ENCODE results near the gene BACH2.

The BACH2 gene

DNA sequence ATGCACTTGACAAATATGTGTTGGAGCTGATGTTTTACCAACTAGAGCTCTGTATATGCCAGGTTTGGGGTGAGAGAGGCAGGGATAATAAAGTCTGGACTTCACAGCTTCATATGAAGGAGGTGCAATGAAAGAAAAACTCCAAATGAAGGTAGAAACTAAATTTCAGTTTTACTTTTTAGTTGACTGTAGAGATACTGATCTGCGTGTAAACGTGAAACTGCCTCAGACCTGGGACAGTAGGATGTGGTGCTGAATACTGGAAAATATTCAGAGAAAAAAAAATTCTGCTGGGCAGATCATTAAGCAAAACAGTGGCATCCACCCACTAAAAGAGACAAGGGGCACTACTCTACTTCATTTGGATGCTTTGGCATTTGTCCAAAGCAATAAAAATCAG is 94.5 kb downstream of the BACH2 start:
- FAIRE-seq (peak; percentile 9), DNase-seq (ENCODE audit: insufficient read length) (no peak)
- no peak for TF ChIP-seq TAF1 (IDR thresholded peaks at IDR 0.05; ENCODE audit: borderline replicate concordance, low read depth, low read length)
- no peak for TF ChIP-seq POLR2A (IDR thresholded peaks at IDR 0.05; ENCODE audit: low read depth, low read length)
- no peak for TF ChIP-seq POLR2AphosphoS5 (IDR thresholded peaks at IDR 0.05; ENCODE audit: low read depth, low read length)

DNA sequence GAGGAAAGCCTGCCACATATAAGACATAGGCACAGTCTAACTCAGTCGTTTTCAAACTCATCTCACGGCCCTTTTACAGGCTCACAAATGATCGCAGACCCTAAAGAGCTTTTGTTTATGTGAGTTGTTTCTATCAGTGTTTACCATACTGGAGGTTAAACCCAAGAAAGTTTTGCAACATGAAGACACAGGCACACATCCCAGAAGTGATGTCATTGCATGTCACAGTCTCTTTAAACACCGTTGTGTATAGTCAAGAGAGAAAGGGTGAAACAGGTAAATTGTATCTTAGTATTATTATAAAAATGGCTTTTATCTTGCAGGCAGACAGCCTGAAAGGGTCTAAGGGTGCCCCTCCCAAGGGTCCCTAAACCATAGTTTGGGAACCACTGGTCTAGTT is 96.7 kb downstream of the BACH2 start:
- FAIRE-seq = no peak
- TF ChIP-seq TAF1 (IDR thresholded peaks at IDR 0.05; ENCODE audit: borderline replicate concordance, low read depth, low read length) (no peak), POLR2A (IDR thresholded peaks at IDR 0.05; ENCODE audit: low read depth, low read length) (no peak), POLR2AphosphoS5 (IDR thresholded peaks at IDR 0.05; ENCODE audit: low read depth, low read length) (no peak)
- DNase-seq (ENCODE audit: insufficient read length) = no peak

DNA sequence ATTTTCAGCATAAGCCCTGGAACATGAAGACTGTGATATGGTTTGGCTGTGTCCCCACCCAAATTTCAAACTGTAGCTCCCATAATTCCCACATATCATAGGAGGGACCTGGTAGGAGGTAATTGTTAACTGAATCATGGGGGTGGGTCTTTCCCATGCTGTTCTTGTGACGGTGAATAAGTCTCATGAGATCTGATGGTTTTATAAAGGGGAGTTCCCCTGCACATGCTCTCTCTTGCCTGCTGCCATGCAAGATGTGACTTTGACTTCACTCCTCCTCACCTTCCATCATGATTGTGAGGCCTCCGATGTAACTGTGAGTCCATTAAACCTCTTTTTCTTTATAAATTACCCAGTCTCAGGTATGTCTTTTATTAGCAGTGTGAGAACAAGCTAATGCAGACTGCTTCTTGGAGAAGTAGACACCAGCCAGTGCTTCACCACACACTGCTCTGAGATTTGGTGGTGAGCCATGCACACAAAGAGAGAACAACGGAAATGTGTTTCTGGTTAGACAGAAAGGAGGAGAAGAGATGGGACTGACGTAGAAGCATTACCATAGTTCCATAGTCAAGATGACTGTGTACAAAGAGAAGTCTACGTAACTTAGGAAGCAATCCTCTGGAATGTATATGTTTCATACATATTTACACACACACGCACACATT is 97.8 kb downstream of the BACH2 start:
- no peak for DNase-seq (ENCODE audit: insufficient read length)
- TF ChIP-seq POLR2A (IDR thresholded peaks at IDR 0.05; ENCODE audit: low read depth, low read length) (no peak), TAF1 (IDR thresholded peaks at IDR 0.05; ENCODE audit: borderline replicate concordance, low read depth, low read length) (no peak), POLR2AphosphoS5 (IDR thresholded peaks at IDR 0.05; ENCODE audit: low read depth, low read length) (no peak)
- no peak for FAIRE-seq

DNA sequence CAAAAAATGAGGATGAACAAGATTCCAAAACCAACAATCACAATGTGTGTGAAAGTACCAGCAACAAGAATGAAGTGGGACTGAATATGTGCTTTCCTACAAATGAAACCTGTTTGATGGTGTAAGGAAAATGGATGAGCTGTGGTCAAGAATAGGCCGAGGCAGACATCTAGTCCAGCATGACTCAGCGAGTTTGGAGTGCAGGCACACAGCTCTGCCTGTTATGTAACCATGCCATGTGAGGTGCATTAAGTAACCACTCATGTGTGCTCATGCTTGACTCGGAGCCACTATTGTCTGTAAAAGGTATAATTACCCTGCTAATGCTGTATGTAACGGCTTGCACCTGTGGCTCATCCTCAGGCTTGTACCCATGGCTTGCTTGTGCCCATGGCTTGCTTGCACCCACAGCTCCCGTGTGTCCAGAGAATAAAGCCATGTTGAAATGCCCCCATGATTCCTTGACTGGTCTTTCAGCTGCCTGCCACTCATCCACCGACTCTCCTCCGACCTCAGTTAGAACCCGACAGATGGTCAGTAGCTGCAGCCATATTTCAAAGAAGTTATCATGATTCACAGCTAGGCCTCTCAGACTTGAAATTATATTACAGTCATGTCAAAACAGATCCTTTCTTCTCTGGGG is 98.7 kb downstream of the BACH2 start:
- TF ChIP-seq TAF1 (IDR thresholded peaks at IDR 0.05; ENCODE audit: borderline replicate concordance, low read depth, low read length) = no peak
- no peak for TF ChIP-seq POLR2AphosphoS5 (IDR thresholded peaks at IDR 0.05; ENCODE audit: low read depth, low read length)
- no peak for TF ChIP-seq POLR2A (IDR thresholded peaks at IDR 0.05; ENCODE audit: low read depth, low read length)
- DNase-seq (ENCODE audit: insufficient read length) = no peak
- no peak for FAIRE-seq

DNA sequence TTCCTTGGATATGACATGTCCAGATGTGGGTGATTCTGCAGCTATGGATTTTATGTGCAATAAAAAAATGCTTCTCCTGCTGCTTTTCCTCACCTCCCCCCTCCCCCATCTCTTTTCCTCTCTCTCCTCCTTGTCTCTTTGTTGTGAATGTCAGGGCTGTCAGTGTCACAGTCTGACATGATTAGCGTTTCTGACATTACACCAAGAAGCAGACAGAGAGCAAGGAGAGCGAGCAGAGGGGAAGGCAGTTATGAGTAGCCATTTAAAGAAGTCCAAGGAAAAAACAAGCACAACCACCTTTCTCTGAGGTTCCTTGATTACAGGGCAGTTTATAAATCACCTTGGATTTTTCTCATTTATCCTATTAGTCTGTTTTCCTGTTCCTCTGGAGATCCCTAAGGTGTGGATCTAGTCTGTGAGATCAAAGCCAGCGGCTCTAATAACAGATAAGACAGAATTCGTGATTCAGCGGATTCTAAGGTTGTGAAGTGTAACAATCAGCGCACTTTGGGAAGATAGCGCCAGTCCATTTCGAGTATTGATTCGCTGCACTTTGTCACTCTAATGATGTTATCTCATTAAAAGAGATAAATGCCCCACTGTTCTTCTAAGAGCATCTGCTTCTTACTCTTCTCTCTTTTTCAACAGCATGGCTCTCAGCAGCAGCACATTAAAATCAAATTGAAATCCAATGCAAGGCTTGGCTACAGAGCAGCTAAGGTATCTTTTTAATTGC is 101.4 kb downstream of the BACH2 start:
- no peak for DNase-seq (ENCODE audit: insufficient read length)
- no peak for FAIRE-seq

DNA sequence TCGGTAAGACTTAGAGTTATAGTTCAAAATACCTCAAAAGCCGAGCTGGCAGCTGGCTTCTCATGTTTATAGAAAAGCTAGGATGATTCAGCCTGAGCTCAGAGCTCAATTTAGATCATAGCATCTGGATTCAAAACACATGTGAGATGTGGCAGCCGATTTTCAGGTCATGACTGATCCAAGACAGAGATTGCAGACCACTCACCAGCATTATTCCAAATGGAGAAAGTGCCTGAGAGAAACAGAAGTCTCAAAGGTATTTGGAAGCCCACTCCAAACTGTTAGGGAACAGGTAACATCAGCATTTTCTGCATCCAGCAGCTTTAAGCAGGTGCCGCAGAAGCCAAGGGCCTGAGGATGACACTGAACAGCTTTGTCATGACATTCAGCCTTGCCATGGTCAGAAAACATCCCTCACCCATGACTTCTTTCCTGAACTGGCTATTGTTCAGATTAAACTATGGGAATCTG is 102.2 kb downstream of the BACH2 start:
- TF ChIP-seq TAF1 (IDR thresholded peaks at IDR 0.05; ENCODE audit: borderline replicate concordance, low read depth, low read length) = no peak
- no peak for TF ChIP-seq POLR2A (IDR thresholded peaks at IDR 0.05; ENCODE audit: low read depth, low read length)
- TF ChIP-seq POLR2AphosphoS5 (IDR thresholded peaks at IDR 0.05; ENCODE audit: low read depth, low read length) = no peak
- FAIRE-seq (no peak), DNase-seq (ENCODE audit: insufficient read length) (no peak)

More for the DNA sequence above, 101.4 kb downstream of the BACH2 start:
- TF ChIP-seq POLR2A (IDR thresholded peaks at IDR 0.05; ENCODE audit: low read depth, low read length) (no peak), POLR2AphosphoS5 (IDR thresholded peaks at IDR 0.05; ENCODE audit: low read depth, low read length) (no peak), TAF1 (IDR thresholded peaks at IDR 0.05; ENCODE audit: borderline replicate concordance, low read depth, low read length) (no peak)

DNA sequence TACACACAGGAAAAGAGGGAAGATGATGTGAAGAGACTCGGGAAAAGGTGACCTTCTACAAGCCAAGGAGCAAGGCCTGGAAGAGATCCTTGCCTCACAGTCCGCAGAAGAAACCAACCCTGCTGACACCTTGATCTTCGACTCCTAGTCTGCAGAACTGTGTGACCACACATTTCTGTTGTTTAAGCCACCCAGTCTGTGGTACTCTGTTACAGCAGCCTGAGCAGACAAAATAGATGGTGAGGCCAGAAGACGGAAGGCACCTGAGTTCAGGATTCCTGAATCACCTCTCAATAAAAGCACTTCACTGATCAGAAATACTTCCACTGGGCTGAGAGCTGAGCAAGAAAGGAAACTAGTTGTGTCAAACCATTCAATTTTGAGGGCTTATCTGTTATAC is 103.3 kb downstream of the BACH2 start:
- no peak for FAIRE-seq
- TF ChIP-seq POLR2A (IDR thresholded peaks at IDR 0.05; ENCODE audit: low read depth, low read length) (no peak), TAF1 (IDR thresholded peaks at IDR 0.05; ENCODE audit: borderline replicate concordance, low read depth, low read length) (no peak), POLR2AphosphoS5 (IDR thresholded peaks at IDR 0.05; ENCODE audit: low read depth, low read length) (no peak)
- no peak for DNase-seq (ENCODE audit: insufficient read length)

DNA sequence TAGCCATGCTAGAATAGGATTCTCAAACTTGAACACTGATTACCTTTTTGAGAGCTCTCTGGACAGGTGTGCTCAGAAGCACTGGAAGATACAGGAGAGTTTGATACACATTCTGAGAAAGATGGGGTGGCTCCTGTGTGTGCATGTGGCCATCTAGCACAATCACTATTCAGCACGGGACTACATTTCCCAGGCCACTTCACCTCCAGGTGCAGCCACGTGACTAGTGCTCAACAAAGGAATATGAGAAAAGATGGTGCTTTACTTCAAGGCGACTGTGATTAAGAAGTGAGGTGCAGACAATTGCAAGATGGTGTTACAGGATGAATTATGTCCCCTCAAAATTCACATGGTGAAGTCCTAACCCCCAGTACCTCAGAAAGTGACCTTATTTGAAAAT is 103.8 kb downstream of the BACH2 start:
- DNase-seq (ENCODE audit: insufficient read length) (no peak), FAIRE-seq (no peak)
- TF ChIP-seq TAF1 (IDR thresholded peaks at IDR 0.05; ENCODE audit: borderline replicate concordance, low read depth, low read length) = no peak

DNA sequence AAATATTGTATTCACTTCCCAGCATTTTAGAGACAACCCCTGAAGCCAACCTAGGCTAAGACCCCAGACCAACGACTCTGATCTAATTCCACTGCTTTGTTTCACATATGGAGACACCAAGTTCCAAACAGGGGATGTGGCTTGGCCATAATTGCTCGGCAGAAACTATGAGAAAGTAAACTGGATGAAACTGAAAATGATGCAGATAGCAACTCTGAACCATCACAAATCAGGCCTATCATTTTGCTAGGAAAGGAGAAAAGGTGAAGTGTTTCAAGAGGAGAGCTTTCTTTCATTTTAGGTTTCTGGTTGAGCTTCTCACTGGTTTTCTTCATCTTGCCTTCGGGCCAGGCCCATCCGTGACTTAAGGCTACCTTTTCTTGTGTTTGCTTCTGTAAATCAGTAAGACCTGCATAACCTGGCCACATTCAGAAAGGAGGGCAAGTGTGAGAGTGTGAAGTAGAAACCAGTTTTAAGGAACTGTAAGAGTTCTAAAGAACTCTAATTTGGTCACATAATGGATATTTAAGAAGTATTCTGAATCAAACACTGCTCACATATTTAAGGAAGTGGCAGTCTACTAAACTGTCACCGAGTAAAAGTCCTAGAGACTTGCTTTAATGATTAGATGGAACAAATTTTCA is 105.8 kb downstream of the BACH2 start:
- FAIRE-seq (no peak), DNase-seq (ENCODE audit: insufficient read length) (no peak)
- TF ChIP-seq POLR2AphosphoS5 (IDR thresholded peaks at IDR 0.05; ENCODE audit: low read depth, low read length) (no peak), TAF1 (IDR thresholded peaks at IDR 0.05; ENCODE audit: borderline replicate concordance, low read depth, low read length) (no peak), POLR2A (IDR thresholded peaks at IDR 0.05; ENCODE audit: low read depth, low read length) (no peak)

DNA sequence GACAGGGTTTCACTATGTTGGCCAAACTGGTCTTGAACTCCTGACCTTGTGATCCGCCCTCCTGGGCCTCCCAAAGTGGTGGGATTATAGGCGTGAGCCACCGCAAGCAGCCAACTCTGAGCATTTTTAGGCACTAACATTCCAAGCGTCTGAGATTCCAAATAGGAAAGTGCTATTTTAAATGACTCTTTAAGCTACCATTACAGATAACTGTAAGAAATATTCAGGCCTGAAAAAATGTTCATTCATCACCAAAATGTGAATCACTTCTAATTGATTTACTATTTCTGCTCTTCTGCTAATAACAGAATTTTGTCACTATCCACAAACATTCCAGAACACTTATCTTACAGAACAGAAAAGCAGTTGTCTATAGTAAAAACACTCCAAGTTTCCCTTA is 106.5 kb downstream of the BACH2 start:
- FAIRE-seq (no peak), DNase-seq (ENCODE audit: insufficient read length) (no peak)
- TF ChIP-seq TAF1 (IDR thresholded peaks at IDR 0.05; ENCODE audit: borderline replicate concordance, low read depth, low read length) = no peak
- TF ChIP-seq POLR2A (IDR thresholded peaks at IDR 0.05; ENCODE audit: low read depth, low read length) = no peak
- no peak for TF ChIP-seq POLR2AphosphoS5 (IDR thresholded peaks at IDR 0.05; ENCODE audit: low read depth, low read length)

DNA sequence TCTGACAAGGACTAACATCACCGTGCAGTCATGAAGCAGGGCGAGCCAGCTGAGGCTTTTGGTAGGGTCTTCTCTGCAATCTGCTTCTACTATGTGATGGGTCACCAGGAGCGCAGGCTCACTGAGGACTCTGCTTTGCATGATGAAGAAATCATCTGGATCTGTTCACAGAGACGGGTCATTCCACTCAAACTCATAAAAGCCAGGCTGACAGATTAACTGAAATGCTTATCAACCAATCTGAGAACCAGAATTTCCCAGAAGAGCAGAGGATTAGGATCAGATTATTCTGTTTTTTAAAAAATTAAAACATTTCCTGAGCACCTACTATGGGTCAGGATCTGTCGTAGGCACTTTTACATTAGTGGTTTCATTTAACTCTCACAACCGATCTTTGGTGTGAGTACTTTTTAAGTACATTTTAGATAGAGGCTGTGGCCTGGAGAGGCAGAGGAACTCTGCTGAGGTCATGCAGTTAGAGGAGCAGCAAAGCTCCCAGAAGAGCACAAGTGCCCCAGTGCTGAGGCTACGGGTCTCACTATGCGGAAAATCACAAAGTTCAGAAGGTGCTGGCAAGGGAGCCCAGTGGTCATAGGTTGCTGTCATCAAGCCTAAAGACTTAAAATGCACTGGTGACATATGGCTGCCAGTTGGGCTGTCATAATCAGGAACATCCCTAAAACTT is 109.1 kb downstream of the BACH2 start:
- TF ChIP-seq POLR2A (IDR thresholded peaks at IDR 0.05; ENCODE audit: low read depth, low read length) (no peak), TAF1 (IDR thresholded peaks at IDR 0.05; ENCODE audit: borderline replicate concordance, low read depth, low read length) (no peak), POLR2AphosphoS5 (IDR thresholded peaks at IDR 0.05; ENCODE audit: low read depth, low read length) (no peak)
- DNase-seq (ENCODE audit: insufficient read length) (no peak), FAIRE-seq (no peak)

All from GM12892 (cell line).